ENCODE measurements around the gene GPR32. TPM values are rescaled to one million over a fixed set of nuclear protein-coding genes. Genes with fewer than 3 reads are reported as not detected.

GPR32 gene
- total and polyA plus RNA-seq, 7 donors: not detected

DNA sequence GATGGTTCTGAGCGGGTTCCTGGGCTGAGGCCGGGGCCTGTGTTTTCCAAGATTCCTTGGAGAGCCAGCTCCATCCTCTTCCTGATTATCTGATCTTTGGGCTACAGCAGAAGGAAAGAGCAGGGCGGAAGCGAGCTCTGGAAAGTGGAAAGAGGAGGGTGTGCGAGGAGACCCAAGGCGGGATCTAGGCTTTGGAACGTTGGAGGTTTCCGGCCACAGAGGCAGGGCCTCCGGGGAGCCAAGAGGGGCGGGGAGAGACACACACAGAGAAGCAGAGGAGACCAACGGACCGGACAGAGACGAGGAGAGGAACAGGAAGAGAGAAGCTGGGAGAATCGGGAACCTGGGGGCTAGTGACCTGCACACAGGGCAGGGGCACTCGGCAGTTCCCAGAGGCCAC, 47.2 kb upstream of the GPR32 start, which contains the start of gene CLEC11A:
Gene CLEC11A, plus strand, starts transcription at position 296 of the 400 bp plus-strand sequence. CDS start 162 bp downstream, outside the sequence.
- Histone ChIP-seq H3K4me1 (no peaks in the 10 kb centered on the region), H3K27ac (no peak within 1 kb of the TSS), H3K9me3 (no peaks in the 10 kb centered on the region), H3K36me3 (ENCODE audit: insufficient read depth in 1 of 2, low read depth in 1 of 2) (no peaks in the 10 kb centered on the region), H3K4me3 (peak within 1 kb of the TSS; percentile 67), H3K27me3 (ENCODE audit: insufficient read depth in 3 of 3, low read length in 2 of 3) (peaks cover 0 to 85% (median 26%) of the 10 kb centered on the region in 3 donors)
- ATAC-seq (no peak), DNase-seq (peak; percentile 68 to 74)
- TF ChIP-seq, protein P1, sequence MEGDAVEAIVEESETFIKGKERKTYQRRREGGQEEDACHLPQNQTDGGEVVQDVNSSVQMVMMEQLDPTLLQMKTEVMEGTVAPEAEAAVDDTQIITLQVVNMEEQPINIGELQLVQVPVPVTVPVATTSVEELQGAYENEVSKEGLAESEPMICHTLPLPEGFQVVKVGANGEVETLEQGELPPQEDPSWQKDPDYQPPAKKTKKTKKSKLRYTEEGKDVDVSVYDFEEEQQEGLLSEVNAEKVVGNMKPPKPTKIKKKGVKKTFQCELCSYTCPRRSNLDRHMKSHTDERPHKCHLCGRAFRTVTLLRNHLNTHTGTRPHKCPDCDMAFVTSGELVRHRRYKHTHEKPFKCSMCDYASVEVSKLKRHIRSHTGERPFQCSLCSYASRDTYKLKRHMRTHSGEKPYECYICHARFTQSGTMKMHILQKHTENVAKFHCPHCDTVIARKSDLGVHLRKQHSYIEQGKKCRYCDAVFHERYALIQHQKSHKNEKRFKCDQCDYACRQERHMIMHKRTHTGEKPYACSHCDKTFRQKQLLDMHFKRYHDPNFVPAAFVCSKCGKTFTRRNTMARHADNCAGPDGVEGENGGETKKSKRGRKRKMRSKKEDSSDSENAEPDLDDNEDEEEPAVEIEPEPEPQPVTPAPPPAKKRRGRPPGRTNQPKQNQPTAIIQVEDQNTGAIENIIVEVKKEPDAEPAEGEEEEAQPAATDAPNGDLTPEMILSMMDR (IDR thresholded peaks at IDR 0.05): no peak
- 21 to 28% (median 22%) methylated on average over 15 of the region's 15 CpGs for WGBS, 3 donors
- intact Hi-C loops (cut with DNase I): no loop called here

DNA sequence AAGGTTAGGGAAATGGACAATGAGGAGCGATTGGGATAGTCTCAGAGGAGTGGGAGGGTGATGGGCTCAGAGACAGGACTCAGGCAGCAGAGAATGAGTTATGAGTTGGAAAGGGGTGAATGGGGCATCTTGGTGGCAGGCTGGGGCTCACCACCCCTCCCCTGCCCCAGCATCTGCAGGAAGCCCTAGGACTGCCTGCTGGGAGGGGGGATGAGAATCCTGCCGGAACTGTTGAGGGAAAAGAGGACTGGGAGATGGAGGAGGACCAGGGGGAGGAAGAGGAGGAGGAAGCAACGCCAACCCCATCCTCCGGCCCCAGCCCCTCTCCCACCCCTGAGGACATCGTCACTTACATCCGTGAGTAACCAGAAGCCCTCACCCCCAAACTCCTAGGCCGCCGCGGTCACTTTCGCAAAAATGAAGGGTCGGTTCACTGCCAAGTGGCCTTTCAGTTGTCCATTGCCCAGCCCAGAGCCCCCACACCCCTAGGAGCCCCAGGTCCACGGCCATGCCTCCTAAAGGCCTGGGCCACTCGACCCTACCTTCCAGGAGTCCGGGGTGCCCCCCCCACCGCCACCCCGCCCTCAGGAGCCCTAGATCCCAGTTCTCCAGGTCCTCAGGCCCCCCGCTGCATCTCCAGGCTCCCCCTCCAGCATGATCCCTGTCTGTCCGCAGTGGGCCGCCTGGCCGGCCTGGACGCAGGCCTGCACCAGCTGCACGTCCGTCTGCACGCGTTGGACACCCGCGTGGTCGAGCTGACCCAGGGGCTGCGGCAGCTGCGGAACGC, 46.3 kb upstream of the GPR32 start:
- Histone ChIP-seq H3K27ac (no peak overlapping the region), H3K27me3 (ENCODE audit: insufficient read depth in 3 of 3, low read length in 2 of 3) (peaks cover 0 to 85% (median 29%) of the 10 kb centered on the region in 3 donors), H3K9me3 (no peaks in the 10 kb centered on the region), H3K36me3 (ENCODE audit: insufficient read depth in 1 of 2, low read depth in 1 of 2) (no peaks in the 10 kb centered on the region), H3K4me1 (no peaks in the 10 kb centered on the region), H3K4me3 (peak overlapping the region; percentile 67)
- ATAC-seq (no peak), DNase-seq (no peak)
- WGBS, 3 donors: 10 to 12% (median 11%) methylated on average over 29 to 31 of the region's 31 CpGs
- intact Hi-C loops (cut with DNase I): no loop called here
- TF ChIP-seq, protein P1 (IDR thresholded peaks at IDR 0.05): no peak

DNA sequence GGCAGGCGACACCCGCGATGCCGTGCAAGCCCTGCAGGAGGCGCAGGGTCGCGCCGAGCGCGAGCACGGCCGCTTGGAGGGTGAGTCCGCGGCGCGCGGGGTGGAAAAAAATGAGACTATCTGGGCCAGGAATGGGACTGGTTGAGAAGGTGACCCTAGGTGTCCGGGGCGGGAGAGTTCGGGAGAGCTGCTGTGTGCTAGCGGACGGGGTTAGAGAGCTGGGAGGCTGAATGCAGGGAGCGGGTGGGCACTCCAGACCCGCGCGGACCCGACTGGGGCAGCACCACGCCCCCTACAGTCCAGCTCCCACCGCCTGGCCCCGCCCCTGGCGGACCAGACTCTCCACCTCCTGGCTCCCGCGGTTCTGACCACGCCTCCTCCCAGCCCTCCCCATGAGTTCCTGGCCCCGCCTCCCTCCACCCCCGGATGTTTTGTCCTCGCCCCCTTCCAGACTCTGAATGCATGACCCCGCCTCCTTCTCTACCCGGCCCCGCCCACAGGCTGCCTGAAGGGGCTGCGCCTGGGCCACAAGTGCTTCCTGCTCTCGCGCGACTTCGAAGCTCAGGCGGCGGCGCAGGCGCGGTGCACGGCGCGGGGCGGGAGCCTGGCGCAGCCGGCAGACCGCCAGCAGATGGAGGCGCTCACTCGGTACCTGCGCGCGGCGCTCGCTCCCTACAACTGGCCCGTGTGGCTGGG, 45.6 kb upstream of the GPR32 start:
- Histone ChIP-seq H3K27ac (peak overlapping the region; percentile 16), H3K4me1 (no peaks in the 10 kb centered on the region)

DNA sequence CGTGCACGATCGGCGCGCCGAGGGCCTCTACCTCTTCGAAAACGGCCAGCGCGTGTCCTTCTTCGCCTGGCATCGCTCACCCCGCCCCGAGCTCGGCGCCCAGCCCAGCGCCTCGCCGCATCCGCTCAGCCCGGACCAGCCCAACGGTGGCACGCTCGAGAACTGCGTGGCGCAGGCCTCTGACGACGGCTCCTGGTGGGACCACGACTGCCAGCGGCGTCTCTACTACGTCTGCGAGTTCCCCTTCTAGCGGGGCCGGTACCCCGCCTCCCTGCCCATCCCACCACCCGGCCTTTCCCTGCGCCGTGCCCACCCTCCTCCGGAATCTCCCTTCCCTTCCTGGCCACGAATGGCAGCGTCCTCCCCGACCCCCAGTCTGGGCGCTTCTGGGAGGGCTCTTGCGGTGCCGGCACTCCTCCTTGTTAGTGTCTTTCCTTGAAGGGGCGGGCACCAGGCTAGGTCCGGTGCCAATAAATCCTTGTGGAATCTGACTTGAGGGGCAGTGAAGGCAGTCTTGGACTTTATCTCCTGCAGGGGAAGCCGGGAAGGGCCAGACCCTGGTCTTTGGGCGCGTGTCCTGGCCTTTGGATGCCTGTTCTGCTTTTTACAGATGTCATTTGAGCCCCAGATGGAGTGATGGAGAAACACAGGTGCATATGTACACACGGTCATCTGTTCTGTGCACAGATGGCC, 44.9 kb upstream of the GPR32 start:
- intact Hi-C loops (cut with DNase I): no loop called here
- DNase-seq (no peak), ATAC-seq (peak in 3 of 4 donors; percentile 31 to 45 (median 36))
- TF ChIP-seq, protein P1 (IDR thresholded peaks at IDR 0.05): no peak
- H3K4me1 ChIP-seq: no peaks in the 10 kb centered on the region
- WGBS, 3 donors: 3% methylated on average over 49 to 52 of the region's 52 CpGs
- H3K9me3 ChIP-seq: no peaks in the 10 kb centered on the region
- no peaks in the 10 kb centered on the region for H3K36me3 ChIP-seq (ENCODE audit: insufficient read depth in 1 of 2, low read depth in 1 of 2)
- peaks cover 0 to 78% (median 27%) of the 10 kb centered on the region in 3 donors for H3K27me3 ChIP-seq (ENCODE audit: insufficient read depth in 3 of 3, low read length in 2 of 3)
- peak overlapping the region; percentile 16 for H3K27ac ChIP-seq
- H3K4me3 ChIP-seq: peak overlapping the region; percentile 67

More for the DNA sequence above, 45.6 kb upstream of the GPR32 start:
- 0 to 1% (median 1%) methylated on average over 59 to 65 of the region's 65 CpGs for WGBS, 3 donors
- DNase-seq (peak; percentile 97 to 98), ATAC-seq (peak; percentile 94 to 95 (median 95))
- intact Hi-C loops (cut with DNase I): no loop called here
- Histone ChIP-seq H3K4me3 (peak overlapping the region; percentile 67), H3K27me3 (ENCODE audit: insufficient read depth in 3 of 3, low read length in 2 of 3) (peaks cover 0 to 83% (median 27%) of the 10 kb centered on the region in 3 donors), H3K9me3 (no peaks in the 10 kb centered on the region), H3K36me3 (ENCODE audit: insufficient read depth in 1 of 2, low read depth in 1 of 2) (no peaks in the 10 kb centered on the region)
- TF ChIP-seq, protein P1 (IDR thresholded peaks at IDR 0.05): peak; percentile 48

Measured in psoas muscle (tissue), 8 donors.